HFF-Myc (cell line): Measurements from ENCODE around the gene IRAK2.
A peak's percentile ranks its signal among the peaks of the same experiment; 100 is the strongest.

Experiments
- DNase-seq: peaks from one replicate; pipeline ENCODE4 v3.0.0-alpha.2; 2011; ENCODE audit warnings: low read depth; ENCODE audit errors: extremely low read depth
- H3K4me3 ChIP-seq: replicated peaks from 2 replicates; pipeline ENCODE4 v1.5.1; 2011; ENCODE audit warnings: low read depth, mild to moderate bottlenecking, control low read depth, low read length
- TF ChIP-seq, protein P1 (sequence below): IDR thresholded peaks from 2 replicates; pipeline ENCODE4 v1.5.1; 2012; ENCODE audit warnings: mild to moderate bottlenecking, low read depth, low read length, control low read depth; ENCODE audit errors: missing control alignments

IRAK2 gene, protein sequence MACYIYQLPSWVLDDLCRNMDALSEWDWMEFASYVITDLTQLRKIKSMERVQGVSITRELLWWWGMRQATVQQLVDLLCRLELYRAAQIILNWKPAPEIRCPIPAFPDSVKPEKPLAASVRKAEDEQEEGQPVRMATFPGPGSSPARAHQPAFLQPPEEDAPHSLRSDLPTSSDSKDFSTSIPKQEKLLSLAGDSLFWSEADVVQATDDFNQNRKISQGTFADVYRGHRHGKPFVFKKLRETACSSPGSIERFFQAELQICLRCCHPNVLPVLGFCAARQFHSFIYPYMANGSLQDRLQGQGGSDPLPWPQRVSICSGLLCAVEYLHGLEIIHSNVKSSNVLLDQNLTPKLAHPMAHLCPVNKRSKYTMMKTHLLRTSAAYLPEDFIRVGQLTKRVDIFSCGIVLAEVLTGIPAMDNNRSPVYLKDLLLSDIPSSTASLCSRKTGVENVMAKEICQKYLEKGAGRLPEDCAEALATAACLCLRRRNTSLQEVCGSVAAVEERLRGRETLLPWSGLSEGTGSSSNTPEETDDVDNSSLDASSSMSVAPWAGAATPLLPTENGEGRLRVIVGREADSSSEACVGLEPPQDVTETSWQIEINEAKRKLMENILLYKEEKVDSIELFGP

DNA sequence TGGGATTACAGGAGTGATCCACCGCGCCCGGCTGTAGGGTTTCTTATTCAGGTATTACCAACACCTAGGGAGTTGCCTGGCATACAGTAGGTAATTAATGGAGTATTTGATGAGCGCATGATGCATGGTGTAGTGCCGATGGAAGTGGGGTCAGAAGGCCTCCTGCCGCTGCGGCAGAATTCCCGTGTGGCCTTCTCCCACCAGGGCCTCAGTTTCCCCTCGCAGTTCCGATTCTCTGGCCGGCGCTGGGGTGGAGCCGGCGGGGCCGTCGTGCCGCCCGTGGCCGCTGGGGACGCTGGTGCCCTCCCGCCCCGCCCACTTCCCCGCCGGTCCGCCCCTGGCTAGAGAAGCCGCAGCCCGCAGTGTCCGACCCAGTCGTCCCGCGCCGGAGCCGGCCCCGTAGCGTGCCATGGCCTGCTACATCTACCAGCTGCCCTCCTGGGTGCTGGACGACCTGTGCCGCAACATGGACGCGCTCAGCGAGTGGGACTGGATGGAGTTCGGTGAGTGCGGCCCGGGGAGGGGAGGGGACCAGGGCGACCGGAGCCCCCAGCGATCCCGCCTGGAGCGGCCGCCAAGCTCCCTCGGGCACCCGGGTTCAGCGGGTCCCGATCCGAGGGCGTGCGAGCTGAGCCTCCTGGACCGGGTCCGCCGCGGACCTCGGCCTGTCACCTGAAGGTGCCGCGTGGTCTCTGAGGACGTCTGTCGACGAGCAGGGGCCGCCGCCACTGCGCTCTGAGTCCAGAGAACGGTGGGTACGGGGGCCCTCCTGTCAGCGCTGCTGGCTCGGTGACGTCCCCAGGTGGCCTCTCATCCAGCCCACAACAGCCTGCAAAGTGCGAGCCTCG is at the start of gene IRAK2:
Gene IRAK2 (plus strand): TSS at position 374 of the 848 bp plus-strand sequence. CDS start 36 bp downstream, at position 410.
- TF ChIP-seq, protein P1, sequence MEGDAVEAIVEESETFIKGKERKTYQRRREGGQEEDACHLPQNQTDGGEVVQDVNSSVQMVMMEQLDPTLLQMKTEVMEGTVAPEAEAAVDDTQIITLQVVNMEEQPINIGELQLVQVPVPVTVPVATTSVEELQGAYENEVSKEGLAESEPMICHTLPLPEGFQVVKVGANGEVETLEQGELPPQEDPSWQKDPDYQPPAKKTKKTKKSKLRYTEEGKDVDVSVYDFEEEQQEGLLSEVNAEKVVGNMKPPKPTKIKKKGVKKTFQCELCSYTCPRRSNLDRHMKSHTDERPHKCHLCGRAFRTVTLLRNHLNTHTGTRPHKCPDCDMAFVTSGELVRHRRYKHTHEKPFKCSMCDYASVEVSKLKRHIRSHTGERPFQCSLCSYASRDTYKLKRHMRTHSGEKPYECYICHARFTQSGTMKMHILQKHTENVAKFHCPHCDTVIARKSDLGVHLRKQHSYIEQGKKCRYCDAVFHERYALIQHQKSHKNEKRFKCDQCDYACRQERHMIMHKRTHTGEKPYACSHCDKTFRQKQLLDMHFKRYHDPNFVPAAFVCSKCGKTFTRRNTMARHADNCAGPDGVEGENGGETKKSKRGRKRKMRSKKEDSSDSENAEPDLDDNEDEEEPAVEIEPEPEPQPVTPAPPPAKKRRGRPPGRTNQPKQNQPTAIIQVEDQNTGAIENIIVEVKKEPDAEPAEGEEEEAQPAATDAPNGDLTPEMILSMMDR, result peak; percentile 42
- no peak for DNase-seq
- H3K4me3 ChIP-seq, result peak within 1 kb of the TSS; percentile 74

DNA sequence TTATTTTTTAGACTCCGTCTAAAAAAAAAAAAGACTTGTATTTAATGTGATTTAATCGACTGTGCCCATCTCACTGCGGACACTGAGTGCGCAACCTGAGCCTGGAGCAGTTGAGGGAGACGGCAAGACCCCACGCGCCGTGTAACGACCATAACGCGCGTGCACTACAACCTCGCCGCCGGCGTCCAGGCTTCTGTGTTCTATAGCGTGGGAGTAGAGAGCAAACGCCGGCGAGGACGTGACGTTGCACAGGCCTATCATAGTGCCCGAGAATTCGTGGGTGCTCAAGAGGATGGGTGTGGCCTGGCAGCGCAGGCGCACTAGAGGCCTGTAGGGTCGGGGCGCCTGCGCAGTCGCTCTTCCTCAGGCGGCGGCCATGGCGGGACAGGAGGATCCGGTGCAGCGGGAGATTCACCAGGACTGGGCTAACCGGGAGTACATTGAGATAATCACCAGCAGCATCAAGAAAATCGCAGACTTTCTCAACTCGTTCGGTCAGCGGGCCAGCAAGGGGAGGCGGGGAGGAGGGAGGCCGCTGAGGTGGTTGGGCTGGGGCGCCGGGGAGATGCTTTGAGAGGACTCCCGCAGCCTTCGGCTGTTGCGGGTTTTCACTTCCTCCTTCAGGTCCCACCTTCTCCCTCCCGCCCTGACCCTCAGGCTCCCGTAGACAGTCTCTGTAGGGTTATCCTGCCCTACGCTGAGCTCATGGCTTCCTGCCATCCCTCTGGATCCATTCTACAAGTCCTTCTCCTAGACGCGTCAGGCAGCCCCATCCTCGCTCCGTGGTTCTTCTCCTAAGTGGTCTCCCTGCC is 49.2 kb upstream of the IRAK2 start, which contains the start of gene BRK1:
Gene BRK1 (plus strand): TSS at position 350 of the 812 bp plus-strand sequence. CDS start 27 bp downstream, at position 377.
- peak within 1 kb of the TSS; percentile 84 for H3K4me3 ChIP-seq
- TF ChIP-seq, protein P1, result no peak
- peak; percentile 90 for DNase-seq

DNA sequence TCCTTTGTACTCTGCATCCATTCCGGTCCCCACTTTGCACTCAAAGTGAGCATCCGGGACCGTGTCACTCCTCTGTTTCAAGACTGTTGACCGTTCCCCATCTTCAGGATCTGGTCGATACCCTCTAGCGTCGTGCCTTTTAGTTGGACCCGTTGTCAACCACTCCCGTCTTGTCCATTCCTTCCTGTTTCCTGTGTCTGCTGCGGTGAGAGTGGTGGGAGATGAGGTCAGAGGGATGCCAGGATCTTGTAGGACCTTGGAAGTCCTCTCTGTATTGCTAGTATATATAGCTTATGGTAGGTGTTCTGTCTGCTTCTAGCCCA is 48.6 kb upstream of the IRAK2 start:
- H3K4me3 ChIP-seq, result peak overlapping the region; percentile 84
- no peak for DNase-seq
- TF ChIP-seq, protein P1, result no peak

DNA sequence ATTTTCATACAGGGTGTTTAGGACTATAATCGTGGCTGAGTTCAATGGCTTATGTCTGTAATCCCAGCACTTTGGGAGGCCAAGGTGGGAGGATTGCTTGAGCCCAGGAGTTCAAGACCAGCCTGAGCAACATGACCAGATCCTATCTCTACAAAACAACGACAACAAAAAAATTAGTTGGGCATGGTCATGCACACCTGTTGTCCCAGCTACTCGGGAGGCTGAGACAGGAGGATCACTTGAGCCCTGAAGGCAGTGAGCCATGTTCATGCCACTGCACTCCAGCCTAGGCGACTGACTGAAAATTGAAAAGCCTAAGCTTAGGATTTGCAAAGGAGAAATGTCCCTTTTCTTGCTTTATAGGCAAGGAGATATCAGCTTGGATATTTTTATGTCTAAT is 47.8 kb upstream of the IRAK2 start:
- TF ChIP-seq, protein P1, result no peak
- DNase-seq, result no peak
- peak overlapping the region; percentile 84 for H3K4me3 ChIP-seq

DNA sequence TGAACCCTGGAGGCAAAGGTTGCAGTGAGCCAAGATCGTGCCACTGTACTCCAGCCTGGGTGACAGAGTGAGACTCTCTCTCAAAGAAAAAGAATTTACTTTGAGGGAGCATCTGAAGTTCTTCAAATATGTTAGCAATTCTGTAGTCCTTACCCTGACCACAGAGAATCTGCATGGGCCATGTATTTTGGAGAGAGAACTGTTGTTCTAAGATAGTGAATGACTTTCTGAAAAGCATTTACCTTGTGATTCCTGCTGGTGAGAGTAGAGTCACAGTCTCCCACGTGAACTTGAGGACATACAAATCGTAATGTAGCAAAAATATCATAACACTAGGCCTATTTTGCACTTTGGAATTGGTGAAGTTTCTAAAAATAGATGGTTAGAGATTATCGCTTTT is 45.3 kb upstream of the IRAK2 start:
- TF ChIP-seq, protein P1, result no peak
- no peak for DNase-seq

DNA sequence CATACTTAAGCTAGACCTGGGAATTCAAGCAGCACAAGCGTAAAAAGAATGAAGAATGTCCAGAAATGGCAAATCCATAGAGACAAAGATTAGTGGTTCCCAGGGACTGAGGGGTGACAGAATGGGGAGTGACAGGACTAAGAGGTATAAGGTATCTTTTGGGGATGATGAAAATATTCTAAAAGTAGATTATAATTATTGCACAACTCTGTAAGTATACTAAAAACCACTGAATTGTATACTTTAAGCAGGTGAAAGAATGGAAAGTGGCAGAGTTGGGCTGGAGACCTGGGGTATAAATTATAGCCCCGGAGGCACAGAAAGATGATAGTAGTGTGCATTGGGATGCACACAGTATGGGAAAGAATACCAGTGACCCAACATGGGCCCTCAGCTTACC is 43.7 kb upstream of the IRAK2 start:
- TF ChIP-seq, protein P1, result no peak
- no peak overlapping the region for H3K4me3 ChIP-seq

More for the DNA sequence above, 45.3 kb upstream of the IRAK2 start:
- no peak overlapping the region for H3K4me3 ChIP-seq

More for the DNA sequence above, 43.7 kb upstream of the IRAK2 start:
- DNase-seq, result no peak
